ENCODE results near the gene TNFRSF25. TPM values are rescaled to one million over a fixed set of nuclear protein-coding genes. Genes with fewer than 3 reads are reported as not detected.

The TNFRSF25 gene
- total and polyA plus RNA-seq, 2 of the 8 experiments (the other 6 are each of a cell fraction or from before 2014, with no cell fraction given) = 10.7 to 19.5 TPM

DNA sequence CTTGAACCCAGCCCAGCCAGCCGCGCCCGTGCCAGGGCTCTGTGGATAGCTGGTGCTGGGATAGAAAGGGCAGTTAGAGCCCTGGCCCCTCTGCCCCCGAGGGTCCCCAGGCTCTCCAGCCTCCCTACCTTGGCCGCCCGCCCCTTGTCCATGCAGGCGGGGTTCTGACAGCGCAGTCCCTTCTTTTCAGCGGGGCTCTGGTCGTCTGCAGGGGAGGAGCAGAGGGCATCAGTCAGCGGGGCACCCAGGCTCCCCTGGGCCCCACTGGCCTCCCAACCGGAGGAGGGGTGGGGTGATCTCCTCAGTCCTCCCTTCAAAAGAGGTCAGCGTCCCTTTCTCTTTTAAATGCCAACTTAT, 30.4 kb upstream of the TNFRSF25 start (continued):
- TF ChIP-seq, protein P1, sequence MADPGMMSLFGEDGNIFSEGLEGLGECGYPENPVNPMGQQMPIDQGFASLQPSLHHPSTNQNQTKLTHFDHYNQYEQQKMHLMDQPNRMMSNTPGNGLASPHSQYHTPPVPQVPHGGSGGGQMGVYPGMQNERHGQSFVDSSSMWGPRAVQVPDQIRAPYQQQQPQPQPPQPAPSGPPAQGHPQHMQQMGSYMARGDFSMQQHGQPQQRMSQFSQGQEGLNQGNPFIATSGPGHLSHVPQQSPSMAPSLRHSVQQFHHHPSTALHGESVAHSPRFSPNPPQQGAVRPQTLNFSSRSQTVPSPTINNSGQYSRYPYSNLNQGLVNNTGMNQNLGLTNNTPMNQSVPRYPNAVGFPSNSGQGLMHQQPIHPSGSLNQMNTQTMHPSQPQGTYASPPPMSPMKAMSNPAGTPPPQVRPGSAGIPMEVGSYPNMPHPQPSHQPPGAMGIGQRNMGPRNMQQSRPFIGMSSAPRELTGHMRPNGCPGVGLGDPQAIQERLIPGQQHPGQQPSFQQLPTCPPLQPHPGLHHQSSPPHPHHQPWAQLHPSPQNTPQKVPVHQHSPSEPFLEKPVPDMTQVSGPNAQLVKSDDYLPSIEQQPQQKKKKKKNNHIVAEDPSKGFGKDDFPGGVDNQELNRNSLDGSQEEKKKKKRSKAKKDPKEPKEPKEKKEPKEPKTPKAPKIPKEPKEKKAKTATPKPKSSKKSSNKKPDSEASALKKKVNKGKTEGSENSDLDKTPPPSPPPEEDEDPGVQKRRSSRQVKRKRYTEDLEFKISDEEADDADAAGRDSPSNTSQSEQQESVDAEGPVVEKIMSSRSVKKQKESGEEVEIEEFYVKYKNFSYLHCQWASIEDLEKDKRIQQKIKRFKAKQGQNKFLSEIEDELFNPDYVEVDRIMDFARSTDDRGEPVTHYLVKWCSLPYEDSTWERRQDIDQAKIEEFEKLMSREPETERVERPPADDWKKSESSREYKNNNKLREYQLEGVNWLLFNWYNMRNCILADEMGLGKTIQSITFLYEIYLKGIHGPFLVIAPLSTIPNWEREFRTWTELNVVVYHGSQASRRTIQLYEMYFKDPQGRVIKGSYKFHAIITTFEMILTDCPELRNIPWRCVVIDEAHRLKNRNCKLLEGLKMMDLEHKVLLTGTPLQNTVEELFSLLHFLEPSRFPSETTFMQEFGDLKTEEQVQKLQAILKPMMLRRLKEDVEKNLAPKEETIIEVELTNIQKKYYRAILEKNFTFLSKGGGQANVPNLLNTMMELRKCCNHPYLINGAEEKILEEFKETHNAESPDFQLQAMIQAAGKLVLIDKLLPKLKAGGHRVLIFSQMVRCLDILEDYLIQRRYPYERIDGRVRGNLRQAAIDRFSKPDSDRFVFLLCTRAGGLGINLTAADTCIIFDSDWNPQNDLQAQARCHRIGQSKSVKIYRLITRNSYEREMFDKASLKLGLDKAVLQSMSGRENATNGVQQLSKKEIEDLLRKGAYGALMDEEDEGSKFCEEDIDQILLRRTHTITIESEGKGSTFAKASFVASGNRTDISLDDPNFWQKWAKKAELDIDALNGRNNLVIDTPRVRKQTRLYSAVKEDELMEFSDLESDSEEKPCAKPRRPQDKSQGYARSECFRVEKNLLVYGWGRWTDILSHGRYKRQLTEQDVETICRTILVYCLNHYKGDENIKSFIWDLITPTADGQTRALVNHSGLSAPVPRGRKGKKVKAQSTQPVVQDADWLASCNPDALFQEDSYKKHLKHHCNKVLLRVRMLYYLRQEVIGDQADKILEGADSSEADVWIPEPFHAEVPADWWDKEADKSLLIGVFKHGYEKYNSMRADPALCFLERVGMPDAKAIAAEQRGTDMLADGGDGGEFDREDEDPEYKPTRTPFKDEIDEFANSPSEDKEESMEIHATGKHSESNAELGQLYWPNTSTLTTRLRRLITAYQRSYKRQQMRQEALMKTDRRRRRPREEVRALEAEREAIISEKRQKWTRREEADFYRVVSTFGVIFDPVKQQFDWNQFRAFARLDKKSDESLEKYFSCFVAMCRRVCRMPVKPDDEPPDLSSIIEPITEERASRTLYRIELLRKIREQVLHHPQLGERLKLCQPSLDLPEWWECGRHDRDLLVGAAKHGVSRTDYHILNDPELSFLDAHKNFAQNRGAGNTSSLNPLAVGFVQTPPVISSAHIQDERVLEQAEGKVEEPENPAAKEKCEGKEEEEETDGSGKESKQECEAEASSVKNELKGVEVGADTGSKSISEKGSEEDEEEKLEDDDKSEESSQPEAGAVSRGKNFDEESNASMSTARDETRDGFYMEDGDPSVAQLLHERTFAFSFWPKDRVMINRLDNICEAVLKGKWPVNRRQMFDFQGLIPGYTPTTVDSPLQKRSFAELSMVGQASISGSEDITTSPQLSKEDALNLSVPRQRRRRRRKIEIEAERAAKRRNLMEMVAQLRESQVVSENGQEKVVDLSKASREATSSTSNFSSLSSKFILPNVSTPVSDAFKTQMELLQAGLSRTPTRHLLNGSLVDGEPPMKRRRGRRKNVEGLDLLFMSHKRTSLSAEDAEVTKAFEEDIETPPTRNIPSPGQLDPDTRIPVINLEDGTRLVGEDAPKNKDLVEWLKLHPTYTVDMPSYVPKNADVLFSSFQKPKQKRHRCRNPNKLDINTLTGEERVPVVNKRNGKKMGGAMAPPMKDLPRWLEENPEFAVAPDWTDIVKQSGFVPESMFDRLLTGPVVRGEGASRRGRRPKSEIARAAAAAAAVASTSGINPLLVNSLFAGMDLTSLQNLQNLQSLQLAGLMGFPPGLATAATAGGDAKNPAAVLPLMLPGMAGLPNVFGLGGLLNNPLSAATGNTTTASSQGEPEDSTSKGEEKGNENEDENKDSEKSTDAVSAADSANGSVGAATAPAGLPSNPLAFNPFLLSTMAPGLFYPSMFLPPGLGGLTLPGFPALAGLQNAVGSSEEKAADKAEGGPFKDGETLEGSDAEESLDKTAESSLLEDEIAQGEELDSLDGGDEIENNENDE (IDR thresholded peaks at IDR 0.05; ENCODE audit: insufficient replicate concordance, low read length) = no peak
- TF ChIP-seq SIRT6 (IDR thresholded peaks at IDR 0.05; ENCODE audit: low read length) = no peak
- TF ChIP-seq CHD1 (IDR thresholded peaks at IDR 0.05; ENCODE audit: low read depth, low read length) = no peak
- TF ChIP-seq CEBPB (IDR thresholded peaks at IDR 0.05; ENCODE audit: low read depth, low read length) = no peak
- no peak for TF ChIP-seq POU5F1 (IDR thresholded peaks at IDR 0.05; ENCODE audit: low read depth, low read length)
- no peak for TF ChIP-seq POLR2AphosphoS5 (IDR thresholded peaks at IDR 0.05; ENCODE audit: low read depth, low read length)
- TF ChIP-seq, protein P2, sequence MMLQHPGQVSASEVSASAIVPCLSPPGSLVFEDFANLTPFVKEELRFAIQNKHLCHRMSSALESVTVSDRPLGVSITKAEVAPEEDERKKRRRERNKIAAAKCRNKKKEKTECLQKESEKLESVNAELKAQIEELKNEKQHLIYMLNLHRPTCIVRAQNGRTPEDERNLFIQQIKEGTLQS (IDR thresholded peaks at IDR 0.05; ENCODE audit: insufficient read depth, low read depth, low read length) = no peak

Measured in H1 (cell line).